Progenitor cell of endocrine pancreas (in vitro differentiated cells): ENCODE measurements around the gene HEY2. TPM values are rescaled to one million over a fixed set of nuclear protein-coding genes. Genes with fewer than 3 reads are reported as not detected.

ENCODE experiments used
- DNase-seq: peaks from one replicate; pipeline ENCODE4 v3.0.0; 2021; ENCODE audit warnings: low spot score; ENCODE audit not compliant: unreplicated experiment
- H3K27ac Mint-ChIP-seq: 2 replicates; pipeline ENCODE4 v1.8.0; 2021; ENCODE audit warnings: mild to moderate bottlenecking, moderate library complexity, mixed read lengths
- H3K27me3 Mint-ChIP-seq: 2 replicates; pipeline ENCODE4 v1.8.0; 2021; ENCODE audit warnings: mixed read lengths
- H3K36me3 Mint-ChIP-seq: 2 replicates; pipeline ENCODE4 v1.8.0; 2022; ENCODE audit warnings: mixed read lengths; ENCODE audit not compliant: insufficient read depth
- H3K4me1 Mint-ChIP-seq: 2 replicates; pipeline ENCODE4 v1.8.0; 2021; ENCODE audit warnings: low read depth, mixed read lengths
- H3K4me3 Mint-ChIP-seq: 2 replicates; pipeline ENCODE4 v1.8.0; 2021; ENCODE audit warnings: low read depth, mild to moderate bottlenecking, moderate library complexity, mixed read lengths
- H3K9me3 Mint-ChIP-seq: 2 replicates; pipeline ENCODE4 v1.8.0; 2021; ENCODE audit warnings: low read depth, mixed read lengths
- CTCF ChIP-seq: fragments of 200-600 bp; sonication (generic); IDR thresholded peaks from one replicate; pipeline ENCODE4 v1.5.0; 2021; ENCODE audit warnings: antibody characterized with exemption, mild to moderate bottlenecking; ENCODE audit not compliant: unreplicated experiment
- total RNA-seq: library from RNA; stranded (reverse); gene quantifications from 2 replicates; pipeline ENCODE4 v1.2.1, GENCODE V29; 2021

HEY2 gene
- total RNA-seq, 1 donor from 2014 or later = 1.4 TPM

- no peaks in the 10 kb centered on the region for H3K9me3 Mint-ChIP-seq
- TF ChIP-seq CTCF = peak; percentile 54
- no peak overlapping the region for H3K27ac Mint-ChIP-seq
- no peaks in the 10 kb centered on the region for H3K36me3 Mint-ChIP-seq
- H3K4me1 Mint-ChIP-seq = peaks cover 28% of the 10 kb centered on the region
- H3K27me3 Mint-ChIP-seq = peaks cover 34% of the 10 kb centered on the region
- H3K4me3 Mint-ChIP-seq = no peak overlapping the region
- DNase-seq = no peak
Measured at GRCh38 chr6:125753218-125753936, 3.9 kb downstream of the HEY2 start.

DNA sequence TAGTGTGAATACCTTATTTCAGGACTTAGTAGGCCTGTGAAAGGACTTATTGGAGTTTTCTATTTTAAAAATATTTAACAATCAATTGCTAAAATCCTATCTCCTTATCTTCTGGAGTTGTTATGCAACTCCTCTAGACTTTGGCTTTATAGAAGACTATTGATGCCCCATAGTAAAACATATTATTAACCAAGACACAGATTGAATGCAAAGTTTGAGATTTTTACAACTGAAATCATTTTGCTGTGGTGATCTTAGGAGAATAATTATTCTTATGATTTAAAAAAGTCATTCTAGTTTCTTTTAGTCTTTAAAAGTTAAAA lies 4.5 kb downstream of the HEY2 start:
- no peak overlapping the region for H3K4me3 Mint-ChIP-seq
- no peak overlapping the region for H3K27ac Mint-ChIP-seq
- no peak for TF ChIP-seq CTCF
- H3K27me3 Mint-ChIP-seq = peaks cover 29% of the 10 kb centered on the region
- DNase-seq = no peak
- H3K4me1 Mint-ChIP-seq = peaks cover 27% of the 10 kb centered on the region
- no peaks in the 10 kb centered on the region for H3K9me3 Mint-ChIP-seq
- no peaks in the 10 kb centered on the region for H3K36me3 Mint-ChIP-seq

DNA sequence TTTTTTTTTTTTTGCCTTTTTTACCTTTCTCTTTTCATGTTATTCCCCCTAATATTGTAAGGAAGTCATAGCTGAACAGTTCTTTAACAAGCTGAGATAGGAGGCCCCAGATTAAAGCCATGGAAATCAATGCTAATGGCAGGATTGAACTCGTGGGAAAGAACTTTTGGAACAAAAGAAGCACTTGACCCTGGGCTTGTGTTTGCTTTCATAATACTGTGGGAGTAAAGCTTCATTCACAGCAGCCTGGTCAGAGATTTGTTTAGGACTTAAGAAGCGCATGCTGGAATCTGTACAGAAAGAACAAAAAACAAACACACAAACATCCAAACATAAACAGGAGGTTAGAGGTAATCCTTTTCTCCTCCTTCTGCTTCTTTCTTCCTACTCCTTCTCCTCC lies 5.1 kb downstream of the HEY2 start:
- peaks cover 6% of the 10 kb centered on the region for H3K36me3 Mint-ChIP-seq
- peaks cover 28% of the 10 kb centered on the region for H3K27me3 Mint-ChIP-seq
- TF ChIP-seq CTCF = no peak
- no peak overlapping the region for H3K27ac Mint-ChIP-seq
- H3K9me3 Mint-ChIP-seq = peaks cover 4% of the 10 kb centered on the region
- no peak for DNase-seq
- H3K4me3 Mint-ChIP-seq = peak overlapping the region; percentile 31
- peaks cover 27% of the 10 kb centered on the region for H3K4me1 Mint-ChIP-seq

DNA sequence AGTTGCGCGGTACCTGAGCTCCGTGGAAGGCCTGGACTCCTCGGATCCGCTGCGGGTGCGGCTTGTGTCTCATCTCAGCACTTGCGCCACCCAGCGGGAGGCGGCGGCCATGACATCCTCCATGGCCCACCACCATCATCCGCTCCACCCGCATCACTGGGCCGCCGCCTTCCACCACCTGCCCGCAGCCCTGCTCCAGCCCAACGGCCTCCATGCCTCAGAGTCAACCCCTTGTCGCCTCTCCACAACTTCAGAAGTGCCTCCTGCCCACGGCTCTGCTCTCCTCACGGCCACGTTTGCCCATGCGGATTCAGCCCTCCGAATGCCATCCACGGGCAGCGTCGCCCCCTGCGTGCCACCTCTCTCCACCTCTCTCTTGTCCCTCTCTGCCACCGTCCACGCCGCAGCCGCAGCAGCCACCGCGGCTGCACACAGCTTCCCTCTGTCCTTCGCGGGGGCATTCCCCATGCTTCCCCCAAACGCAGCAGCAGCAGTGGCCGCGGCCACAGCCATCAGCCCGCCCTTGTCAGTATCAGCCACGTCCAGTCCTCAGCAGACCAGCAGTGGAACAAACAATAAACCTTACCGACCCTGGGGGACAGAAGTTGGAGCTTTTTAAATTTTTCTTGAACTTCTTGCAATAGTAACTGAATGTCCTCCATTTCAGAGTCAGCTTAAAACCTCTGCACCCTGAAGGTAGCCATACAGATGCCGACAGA lies 9.9 kb downstream of the HEY2 start:
- no peak overlapping the region for H3K27ac Mint-ChIP-seq
- H3K9me3 Mint-ChIP-seq = peaks cover 4% of the 10 kb centered on the region
- peaks cover 10% of the 10 kb centered on the region for H3K4me1 Mint-ChIP-seq
- no peak for DNase-seq
- peaks cover 6% of the 10 kb centered on the region for H3K36me3 Mint-ChIP-seq
- H3K4me3 Mint-ChIP-seq = no peak overlapping the region
- peak; percentile 41 for TF ChIP-seq CTCF
- no peaks in the 10 kb centered on the region for H3K27me3 Mint-ChIP-seq

DNA sequence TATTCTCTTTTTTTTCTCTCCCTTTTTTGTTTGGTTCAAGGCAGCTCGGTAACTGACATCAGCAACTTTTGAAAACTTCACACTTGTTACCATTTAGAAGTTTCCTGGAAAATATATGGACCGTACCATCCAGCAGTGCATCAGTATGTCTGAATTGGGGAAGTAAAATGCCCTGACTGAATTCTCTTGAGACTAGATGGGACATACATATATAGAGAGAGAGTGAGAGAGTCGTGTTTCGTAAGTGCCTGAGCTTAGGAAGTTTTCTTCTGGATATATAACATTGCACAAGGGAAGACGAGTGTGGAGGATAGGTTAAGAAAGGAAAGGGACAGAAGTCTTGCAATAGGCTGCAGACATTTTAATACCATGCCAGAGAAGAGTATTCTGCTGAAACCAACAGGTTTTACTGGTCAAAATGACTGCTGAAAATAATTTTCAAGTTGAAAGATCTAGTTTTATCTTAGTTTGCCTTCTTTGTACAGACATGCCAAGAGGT lies 10.6 kb downstream of the HEY2 start:
- Mint-ChIP-seq H3K4me3 (no peak overlapping the region), H3K4me1 (peaks cover 3% of the 10 kb centered on the region), H3K36me3 (peaks cover 6% of the 10 kb centered on the region), H3K27me3 (no peaks in the 10 kb centered on the region), H3K27ac (no peak overlapping the region), H3K9me3 (peaks cover 4% of the 10 kb centered on the region)
- no peak for TF ChIP-seq CTCF
- DNase-seq = no peak
